WTC11 (cell line): ENCODE measurements around the gene SLC48A1.

Experiments
- CTCF ChIP-seq: fragments of 200-600 bp; IDR thresholded peaks from 2 replicates; pipeline ENCODE4 v1.8.0; 2022; ENCODE audit warnings: antibody characterized with exemption
- USF2 ChIP-seq: sonication (generic); formaldehyde crosslinking; IDR thresholded peaks from 2 replicates; pipeline ENCODE4 v1.8.1; 2023; ENCODE audit warnings: mild to moderate bottlenecking, missing genetic modification reagents, moderate library complexity
- ZMAT4 ChIP-seq: fragments of 250-450 bp; sonication (Bioruptor Pico); IDR thresholded peaks from 2 replicates; pipeline ENCODE4 v1.9.0; 2021; ENCODE audit warnings: mild to moderate bottlenecking

- no peak for TF ChIP-seq CTCF
- TF ChIP-seq ZMAT4 (CRISPR knock-in tag): no peak
- no peak for TF ChIP-seq USF2 (CRISPR knock-in tag)
Measured at GRCh38 chr12:47800582-47800981, 27.5 kb downstream of the SLC48A1 start.
